HG03442 (cell line): Measurements from ENCODE around the gene ARHGAP44.
A peak's percentile ranks its signal among the peaks of the same experiment; 100 is the strongest.

Source experiments
- ATAC-seq: cut with Tn5 transposase; IDR thresholded peaks from one replicate; pipeline ENCODE4 v1.9.1; 2021; ENCODE audit warnings: mild to moderate bottlenecking, moderate library complexity; ENCODE audit not compliant: unreplicated experiment

The ARHGAP44 gene

GRCh38 chr17:12789481-12790248 lies at the start of gene ARHGAP44:
Gene ARHGAP44 (plus strand): TSS chr17:12789498. CDS start chr17:12789839, 341 bp downstream.
- peak; percentile 74 for ATAC-seq

- no peak for ATAC-seq
Measured at GRCh38 chr17:12739500-12739899, 49.8 kb upstream of the ARHGAP44 start.

GRCh38 chr17:12743046-12743445 lies 46.3 kb upstream of the ARHGAP44 start:
- ATAC-seq = no peak

GRCh38 chr17:12744298-12744697 lies 45.0 kb upstream of the ARHGAP44 start:
- ATAC-seq = no peak

DNA sequence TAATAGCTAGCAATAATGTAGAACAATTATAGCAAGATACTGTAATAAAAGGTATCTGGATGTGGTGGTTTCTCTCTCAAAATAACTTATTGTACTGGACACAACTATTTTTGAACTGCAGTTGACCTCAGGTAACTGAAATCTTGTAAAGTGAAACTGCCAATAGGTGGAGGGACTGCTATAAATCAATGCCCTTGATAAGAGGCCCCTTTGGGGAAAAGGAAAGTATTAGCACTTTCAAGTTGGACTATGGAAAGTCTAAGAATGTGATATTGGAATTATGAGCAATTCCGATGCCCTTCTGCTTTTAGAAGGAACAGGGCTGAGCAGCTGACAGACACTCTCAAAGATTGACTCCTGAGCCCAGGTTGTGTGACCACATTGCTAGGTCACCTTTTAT lies 44.5 kb upstream of the ARHGAP44 start:
- ATAC-seq = no peak

DNA sequence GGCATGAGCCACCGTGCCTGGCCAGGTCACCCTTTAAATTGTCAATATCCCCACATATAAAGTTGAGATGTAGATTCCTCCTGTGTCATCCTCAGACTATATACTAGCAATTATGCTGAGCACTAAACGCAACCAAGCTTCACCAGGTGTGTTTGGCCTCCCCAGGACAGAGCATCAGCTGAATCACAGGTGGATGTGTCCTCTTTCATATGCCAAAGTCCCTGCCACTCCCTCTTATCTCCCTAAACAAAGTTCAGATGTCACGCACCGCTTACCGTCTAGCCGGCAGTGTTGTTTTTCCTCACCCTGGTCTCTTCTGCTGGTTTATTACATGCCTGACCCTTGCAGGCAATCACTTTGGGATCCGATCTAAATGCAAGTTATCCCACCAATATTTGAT lies 43.8 kb upstream of the ARHGAP44 start:
- ATAC-seq = no peak

DNA sequence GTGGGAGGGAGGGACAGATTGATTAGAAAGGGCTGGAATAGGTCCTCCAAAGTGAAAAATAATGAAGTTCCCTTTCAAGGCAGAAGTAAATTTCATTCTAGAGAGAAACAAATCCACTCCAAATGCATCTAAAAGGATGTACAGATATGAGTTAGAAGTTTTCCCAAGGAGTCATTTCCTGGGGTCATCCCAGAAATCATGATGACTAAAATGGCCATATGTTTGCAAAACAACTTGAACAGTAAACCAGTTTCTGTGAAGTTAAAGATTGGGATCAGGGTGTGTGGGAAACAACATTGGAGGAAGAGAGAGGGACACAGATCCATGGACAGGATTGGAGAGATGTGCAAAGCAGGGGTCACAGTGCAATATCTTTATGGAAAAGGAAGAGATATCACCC lies 32.5 kb upstream of the ARHGAP44 start:
- ATAC-seq = no peak

DNA sequence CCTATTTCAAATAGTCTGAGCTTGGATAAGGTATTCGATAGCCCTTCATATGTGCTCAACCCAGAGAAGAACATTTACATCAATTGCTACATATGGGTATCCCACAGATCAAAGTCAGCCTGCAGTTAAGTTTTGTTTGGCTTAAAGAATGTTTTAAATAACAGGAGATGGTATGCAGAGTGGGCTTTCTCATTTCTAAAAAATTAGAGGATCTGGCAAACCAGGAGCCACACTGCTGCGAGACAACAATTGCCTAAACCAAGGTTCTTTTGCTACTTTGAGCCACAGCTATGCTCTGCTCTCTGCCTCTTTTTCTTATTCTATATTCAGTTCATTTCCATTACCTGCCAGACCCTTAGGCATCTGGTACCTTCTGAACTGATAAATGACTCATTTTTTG lies 30.2 kb upstream of the ARHGAP44 start:
- no peak for ATAC-seq

DNA sequence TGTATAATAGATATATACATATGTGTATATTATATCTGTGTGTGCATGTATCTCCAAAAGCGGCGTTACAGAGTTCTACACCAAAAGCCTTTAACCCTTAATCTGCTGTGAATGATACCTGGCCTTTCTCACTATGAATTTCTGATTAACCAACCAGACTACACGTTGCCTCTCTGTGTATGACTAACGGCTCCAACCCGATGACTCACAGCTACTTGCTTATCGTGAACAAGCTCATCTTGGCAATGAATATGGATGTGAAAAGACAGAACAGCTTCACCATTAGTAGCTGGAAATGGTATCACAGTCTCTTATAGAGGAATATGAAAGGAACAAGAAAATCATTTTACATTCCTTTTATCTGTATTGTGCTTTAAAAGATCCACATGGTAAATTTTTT lies 23.8 kb upstream of the ARHGAP44 start:
- no peak for ATAC-seq

- ATAC-seq = no peak
Measured at GRCh38 chr17:12768255-12768654, 21.0 kb upstream of the ARHGAP44 start.

- no peak for ATAC-seq
Measured at GRCh38 chr17:12769981-12770380, 19.3 kb upstream of the ARHGAP44 start.

GRCh38 chr17:12773153-12773552 lies 16.1 kb upstream of the ARHGAP44 start:
- ATAC-seq = no peak

- peak; percentile 87 for ATAC-seq
Measured at GRCh38 chr17:12789075-12789480, 220 bp upstream of the ARHGAP44 start.

DNA sequence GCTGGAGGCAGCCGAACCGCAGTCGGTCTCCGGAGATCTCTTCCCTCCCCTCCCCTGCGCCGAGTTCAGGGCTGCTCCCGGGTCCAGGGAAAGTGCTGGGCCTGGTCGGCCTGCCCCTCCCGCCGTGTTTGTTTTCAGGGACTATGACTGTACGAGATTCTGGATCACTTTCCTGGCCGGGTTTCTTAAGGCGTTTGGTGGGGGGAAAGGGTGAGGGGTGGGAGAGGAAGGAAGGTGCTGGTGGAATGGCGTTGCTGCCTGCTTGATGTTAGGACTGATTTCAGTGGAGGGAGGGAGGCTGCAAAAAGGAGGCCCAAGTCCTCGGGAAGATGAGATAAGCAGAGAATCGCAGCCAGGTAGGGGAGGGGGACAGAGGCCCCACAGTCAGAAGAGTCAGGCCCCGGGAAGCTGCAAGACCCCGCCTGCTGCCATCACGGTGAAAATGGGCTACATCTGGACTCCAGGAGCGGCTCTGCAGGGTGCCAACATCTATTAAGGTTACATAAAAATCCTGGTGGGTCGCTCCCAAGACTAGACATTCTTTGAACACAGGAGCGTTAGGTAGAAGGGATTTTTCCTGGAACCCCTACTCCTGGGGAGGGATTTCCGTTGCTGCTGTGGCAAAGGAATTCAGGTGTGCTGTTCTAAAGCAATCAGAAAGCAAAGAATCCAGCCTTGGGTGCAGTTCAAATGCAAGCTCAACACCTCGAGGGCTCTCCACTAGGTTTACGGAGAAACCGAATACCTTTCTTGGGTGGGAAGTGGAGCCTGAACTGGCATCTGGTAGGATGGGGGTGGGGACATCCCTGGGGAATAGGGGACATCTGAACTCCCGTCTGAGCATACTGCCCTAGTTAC lies 1.2 kb downstream of the ARHGAP44 start:
- peak; percentile 3 for ATAC-seq

DNA sequence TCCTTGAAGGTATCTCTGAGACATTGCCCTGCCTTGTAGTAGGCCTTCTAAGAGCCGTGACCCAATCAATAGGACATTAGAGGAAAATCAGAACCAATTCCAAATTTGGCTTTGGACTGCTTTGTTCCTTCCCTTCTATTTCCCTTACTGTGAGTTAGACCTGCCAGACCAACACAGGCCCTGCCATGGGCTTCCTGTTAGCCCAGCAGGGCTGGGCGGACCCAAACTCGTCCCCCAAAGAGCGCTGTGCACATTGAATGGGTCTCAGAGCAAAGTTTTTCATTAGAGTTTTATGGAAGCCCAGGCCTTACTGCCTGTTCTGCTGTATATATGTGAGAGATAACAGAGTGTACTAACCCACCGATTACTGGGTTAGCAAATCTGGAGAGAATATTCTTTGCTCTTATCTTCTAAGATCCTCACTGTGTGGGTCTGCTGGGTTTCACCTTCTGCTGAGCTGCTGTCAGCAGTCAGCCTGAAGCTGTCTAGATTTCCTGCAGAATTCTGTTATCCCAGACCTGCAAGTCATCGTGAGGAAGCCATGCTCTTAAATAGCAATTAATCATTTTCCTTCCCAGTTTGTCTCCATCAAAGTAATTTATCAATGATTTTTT lies 5.7 kb downstream of the ARHGAP44 start:
- no peak for ATAC-seq

- ATAC-seq = no peak
Measured at GRCh38 chr17:12800855-12801365, 11.6 kb downstream of the ARHGAP44 start.

GRCh38 chr17:12806630-12807029 lies 17.3 kb downstream of the ARHGAP44 start:
- ATAC-seq = no peak

DNA sequence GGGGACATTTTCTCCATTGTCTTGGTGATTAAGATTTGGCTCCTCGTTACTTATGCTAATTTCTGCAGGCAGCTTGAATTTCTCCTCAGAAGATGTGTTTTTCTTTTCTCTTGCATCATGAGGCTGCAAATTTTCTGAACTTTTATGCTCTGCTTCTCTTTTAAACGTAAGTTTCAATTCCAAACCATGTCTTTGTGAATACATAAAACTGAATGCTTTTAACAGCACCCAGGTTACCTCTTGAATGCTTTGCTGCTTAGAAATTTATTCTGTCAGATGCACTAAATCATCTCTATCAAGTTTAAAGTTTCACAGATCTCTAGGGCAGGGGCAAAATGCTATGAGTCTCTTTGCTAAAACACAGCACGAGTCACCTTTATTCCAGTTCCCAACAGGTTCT lies 19.4 kb downstream of the ARHGAP44 start:
- no peak for ATAC-seq

DNA sequence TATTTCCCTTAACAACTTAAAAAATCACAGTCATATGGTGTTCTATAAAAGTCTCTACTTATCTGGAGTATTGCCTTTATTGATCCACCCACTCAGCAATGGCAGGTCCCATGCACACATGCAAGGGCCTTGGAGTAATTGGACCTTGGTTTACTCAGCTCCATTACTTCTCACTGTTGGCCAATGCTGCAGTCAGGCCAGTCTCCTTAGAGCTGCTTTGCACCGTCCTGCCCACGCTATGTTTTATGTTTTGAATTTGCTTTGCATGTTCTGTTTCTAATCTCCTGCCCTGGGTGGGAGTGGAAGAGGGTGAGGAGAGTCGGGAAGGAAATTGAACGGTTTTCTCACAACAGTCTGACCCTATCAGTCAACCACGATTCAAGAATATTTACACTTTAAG lies 23.6 kb downstream of the ARHGAP44 start:
- ATAC-seq = no peak

DNA sequence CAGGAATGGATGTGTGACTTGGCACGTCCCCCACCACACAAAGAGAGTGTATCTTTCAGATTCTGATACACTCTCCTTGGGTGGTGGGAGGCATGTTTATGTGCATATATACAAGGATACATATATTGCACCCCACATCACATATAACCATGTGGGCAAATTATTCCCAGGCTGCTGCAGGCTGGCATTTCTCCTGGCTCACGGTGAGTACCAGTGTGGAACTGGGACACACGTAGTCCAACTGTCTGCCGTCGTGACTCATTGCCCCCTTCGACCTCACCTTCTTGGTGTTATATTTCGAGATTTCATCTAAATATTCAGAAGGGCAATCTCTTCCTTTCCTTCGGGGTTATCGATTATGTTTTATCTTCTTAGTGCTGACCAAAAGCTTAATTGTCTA lies 24.4 kb downstream of the ARHGAP44 start:
- ATAC-seq = no peak

DNA sequence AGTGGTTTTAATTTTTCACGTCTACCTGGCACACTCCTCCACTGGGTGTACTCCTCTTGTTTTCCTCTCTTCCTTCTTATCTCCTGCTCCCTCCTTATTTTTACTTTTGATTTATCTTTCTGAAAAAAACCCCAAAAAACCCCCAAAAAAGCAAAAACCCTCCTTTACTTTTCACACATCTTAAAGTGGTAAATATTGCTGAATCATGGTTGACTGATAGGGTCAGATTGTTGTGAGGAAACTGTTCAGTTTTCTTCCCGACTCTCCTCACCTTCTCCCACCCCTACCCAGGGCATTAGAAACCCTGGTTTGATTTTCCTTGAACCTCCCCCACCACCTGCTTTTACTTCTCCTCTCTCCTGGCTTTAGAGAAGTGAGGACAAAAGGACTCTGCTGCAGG lies 25.4 kb downstream of the ARHGAP44 start:
- ATAC-seq = no peak
